OCI-LY1 (cell line): Measurements from ENCODE around the gene BZW1.

Experiments used
- EZH2 ChIP-seq: fragments of 200-600 bp; sonication (generic), shearing (Covaris generic); IDR thresholded peaks from 2 replicates; pipeline ENCODE4 v1.8.0; 2017; ENCODE audit warnings: borderline replicate concordance, mixed run types, mild to moderate bottlenecking, antibody characterized with exemption, low read length, moderate library complexity, mixed read lengths
- TF ChIP-seq, protein P1 (sequence below): fragments of 200-600 bp; sonication (generic), shearing (Covaris generic); IDR thresholded peaks from 2 replicates; pipeline ENCODE4 v1.5.1; 2017; ENCODE audit warnings: mild to moderate bottlenecking, antibody characterized with exemption, low read length, moderate library complexity, mixed read lengths

DNA sequence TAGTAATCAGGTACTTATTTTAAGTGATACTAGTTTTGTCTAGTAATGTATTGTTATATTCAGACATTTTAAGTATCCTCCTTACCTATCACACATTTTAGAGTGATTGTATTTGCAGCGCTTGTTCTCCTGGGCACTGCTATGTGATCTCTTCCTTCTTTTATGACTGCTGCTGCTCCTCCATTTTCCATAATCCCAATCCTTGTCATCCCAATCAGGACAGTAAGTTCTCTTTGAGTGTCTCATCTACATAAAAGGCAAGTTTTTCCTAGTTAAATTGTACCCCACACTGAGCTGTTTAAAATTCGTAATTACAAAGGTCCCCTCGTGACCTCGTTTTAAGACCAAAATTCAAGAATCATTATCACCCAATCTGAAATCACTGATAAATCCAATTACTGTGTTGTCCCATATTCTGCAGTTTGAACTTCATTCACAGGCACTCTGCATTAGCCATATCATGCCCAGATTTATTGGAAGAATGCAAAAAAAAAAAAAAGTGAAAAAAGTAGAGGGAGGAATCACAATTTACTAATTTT lies 50.0 kb downstream of the BZW1 start:
- TF ChIP-seq, protein P1, sequence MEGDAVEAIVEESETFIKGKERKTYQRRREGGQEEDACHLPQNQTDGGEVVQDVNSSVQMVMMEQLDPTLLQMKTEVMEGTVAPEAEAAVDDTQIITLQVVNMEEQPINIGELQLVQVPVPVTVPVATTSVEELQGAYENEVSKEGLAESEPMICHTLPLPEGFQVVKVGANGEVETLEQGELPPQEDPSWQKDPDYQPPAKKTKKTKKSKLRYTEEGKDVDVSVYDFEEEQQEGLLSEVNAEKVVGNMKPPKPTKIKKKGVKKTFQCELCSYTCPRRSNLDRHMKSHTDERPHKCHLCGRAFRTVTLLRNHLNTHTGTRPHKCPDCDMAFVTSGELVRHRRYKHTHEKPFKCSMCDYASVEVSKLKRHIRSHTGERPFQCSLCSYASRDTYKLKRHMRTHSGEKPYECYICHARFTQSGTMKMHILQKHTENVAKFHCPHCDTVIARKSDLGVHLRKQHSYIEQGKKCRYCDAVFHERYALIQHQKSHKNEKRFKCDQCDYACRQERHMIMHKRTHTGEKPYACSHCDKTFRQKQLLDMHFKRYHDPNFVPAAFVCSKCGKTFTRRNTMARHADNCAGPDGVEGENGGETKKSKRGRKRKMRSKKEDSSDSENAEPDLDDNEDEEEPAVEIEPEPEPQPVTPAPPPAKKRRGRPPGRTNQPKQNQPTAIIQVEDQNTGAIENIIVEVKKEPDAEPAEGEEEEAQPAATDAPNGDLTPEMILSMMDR, result no peak
- no peak for TF ChIP-seq EZH2
